ENCODE measurements around the gene TM4SF5.

Gene TM4SF5

DNA sequence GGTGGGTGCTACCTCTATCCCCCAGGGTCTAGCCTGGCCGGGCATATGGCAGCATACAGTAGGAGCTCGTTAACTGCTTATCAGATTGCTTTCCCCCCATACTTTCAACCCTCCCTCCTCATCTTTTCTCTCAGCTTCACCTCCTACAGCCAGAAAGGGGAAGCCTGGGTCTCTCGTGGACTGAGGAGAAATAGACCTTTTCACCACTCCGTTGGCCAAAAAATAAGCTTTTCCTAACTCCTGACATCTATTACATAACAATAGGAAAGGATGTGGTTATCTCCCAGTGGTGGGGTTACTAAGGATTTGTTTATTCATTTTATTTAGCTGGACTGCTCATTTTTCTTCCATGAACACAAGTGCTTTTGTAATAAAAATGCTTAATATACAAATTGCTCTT is 23.0 kb upstream of the TM4SF5 start:
- no peak for DNase-seq

DNA sequence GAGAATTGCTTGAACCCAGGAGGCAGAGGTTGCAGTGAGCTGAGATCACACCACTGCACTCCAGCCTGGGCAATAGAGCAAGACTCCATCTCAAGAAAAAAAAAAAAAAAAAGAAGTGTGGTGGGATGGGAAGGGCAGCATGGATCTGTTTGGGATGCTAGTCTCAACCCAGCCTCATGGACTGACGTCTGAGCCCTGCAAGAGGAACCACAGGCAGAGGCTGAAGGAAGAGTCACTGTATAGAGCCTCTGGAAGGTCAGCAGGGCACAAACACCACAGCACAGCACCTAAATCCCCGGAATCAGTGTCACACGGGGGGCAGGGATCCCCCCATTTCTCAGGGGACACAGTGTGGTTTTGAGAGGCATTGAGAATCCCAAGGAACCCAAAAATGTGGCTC is 21.1 kb upstream of the TM4SF5 start:
- DNase-seq: no peak

- no peak for DNase-seq
Observed at GRCh38 chr17:4751932-4752331, 19.8 kb upstream of the TM4SF5 start.

DNA sequence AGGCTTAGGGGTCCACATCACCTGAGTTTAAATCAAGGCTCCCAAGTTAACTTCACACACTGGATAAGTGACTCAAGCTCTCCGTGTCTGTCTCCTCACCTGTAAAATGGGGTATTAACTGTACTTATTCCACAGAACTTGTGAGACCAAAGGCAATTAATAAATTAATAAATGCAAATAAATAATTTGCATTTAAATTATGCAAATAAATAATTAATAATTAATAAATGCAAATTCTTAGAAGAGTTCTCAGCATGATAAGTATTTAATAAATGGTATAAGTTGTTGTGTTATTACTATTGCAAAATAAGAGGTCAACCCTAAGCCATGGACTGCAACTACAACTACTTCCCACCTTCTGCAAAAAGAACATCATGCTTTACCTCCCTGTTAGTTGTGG is 18.3 kb upstream of the TM4SF5 start:
- DNase-seq: no peak

DNA sequence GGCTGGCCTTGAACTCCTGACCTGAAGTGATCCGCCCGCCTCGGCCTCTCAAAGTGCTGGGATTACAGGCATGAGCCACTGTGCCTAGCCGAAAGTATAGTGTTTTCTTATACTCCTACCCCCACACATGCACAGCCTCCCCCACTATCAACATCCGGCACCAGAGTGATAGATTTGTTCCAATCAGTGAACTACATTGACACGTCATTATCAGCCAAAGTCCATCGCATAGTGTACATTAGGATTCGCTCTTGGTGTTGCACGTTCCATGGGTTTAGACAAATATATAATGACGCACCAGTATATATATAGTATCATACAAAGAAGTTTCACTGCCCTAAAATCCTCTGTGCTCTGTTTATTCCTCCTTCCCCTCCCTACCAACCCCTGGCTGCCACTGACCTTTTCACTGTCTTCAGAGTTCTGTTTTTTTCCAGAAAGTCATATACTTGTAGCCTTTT is 11.9 kb upstream of the TM4SF5 start:
- no peak for DNase-seq

DNA sequence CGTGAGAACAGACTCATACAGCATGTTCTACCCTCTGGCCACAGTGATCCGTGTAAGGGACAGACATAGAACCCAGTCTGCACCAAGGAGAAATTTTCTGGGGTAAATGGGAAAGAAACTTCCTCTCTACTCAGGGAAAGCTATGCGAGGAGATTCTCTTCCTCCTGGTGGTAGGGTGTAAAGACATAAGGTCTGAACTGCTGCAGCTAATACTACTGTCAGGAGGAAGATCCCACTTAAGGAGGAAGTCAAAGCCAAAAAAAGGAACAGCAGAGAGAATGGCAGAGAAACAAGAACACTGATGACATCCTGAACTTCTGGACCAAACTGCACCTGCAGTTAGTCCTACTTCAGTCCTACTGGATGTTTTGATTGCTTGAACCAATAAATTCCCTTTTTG is 7.1 kb upstream of the TM4SF5 start:
- DNase-seq: peak; percentile 37

- DNase-seq: no peak
Observed at GRCh38 chr17:4766201-4766600, 5.5 kb upstream of the TM4SF5 start.

- DNase-seq: no peak
Observed at GRCh38 chr17:4766723-4767122, 5.0 kb upstream of the TM4SF5 start.

DNA sequence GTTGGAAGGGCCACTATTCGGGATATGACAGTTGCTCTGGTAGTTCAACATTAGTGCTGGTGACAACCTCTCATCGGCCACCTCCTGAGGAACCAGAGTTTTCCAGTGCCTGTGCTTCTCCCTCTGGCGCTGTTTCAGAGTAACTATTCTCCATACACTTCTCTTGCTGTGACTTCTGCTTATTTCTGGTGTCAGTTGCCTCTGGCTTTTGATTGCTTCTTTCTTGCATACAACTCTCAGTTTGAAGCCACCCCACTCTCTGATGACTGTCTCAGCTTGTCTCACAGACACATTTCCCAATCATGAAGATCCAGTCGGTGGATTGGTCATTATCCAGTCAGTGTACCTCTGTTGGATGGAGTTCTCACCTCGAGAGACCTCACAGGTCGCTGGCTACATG is 3.4 kb upstream of the TM4SF5 start:
- no peak for DNase-seq

GRCh38 chr17:4769628-4770027 is 2.1 kb upstream of the TM4SF5 start:
- no peak for DNase-seq

DNA sequence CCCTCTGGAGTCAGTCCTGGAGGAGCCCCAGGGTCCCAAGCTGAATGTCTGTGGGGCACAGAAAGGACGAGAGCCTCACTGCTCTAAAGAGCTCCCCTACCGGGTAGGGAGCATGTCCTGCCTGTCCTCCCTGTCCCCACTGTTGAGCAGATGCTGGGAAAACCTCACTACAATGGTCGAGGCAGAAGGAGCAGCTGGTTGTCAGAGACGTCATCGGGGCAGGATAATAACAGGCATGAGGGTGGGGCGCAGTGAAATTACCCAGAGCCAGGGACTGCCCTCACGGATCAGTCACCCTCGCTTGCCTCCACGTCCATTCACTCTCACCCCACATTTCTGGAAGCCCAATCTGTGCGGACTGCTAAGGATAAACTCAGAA is 538 bp downstream of the TM4SF5 start:
- DNase-seq: no peak

DNA sequence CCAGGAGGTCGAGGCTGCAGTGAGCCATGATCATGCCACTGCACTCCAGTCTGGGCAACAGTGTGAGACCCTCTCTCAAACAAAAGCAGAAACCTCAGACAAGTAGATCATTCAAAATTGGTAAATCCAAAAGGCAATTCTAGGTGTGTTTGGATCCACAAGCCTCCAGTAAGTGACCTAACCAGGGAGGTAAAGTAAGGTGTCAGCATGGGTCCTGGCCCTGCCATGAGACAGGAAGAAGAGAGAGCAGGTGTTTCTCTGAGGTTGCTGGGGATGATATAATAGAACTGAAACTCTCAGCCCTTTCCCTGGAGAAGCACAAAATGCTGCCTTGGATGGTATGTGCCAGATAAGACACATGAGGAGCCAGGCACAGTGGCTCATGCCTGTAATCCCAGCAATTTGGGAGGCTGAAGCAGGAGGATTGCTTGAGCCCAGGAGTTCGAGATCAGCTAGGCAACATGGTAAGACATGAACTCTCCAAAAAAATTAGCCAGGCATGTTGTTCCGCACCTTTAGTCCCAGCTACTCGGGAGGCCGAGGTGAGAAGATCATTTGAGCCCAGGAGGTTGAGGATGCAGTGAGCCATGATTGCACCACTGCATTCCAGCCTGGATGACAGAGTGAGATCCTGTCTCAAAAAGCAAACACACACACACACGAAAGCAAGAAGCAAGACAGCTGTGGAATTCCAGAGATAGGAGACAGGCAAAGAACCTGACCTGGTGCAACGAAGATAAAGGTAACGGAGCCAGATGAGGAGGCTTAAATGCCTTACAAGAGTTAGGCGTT is 6.5 kb downstream of the TM4SF5 start:
- no peak for DNase-seq

DNA sequence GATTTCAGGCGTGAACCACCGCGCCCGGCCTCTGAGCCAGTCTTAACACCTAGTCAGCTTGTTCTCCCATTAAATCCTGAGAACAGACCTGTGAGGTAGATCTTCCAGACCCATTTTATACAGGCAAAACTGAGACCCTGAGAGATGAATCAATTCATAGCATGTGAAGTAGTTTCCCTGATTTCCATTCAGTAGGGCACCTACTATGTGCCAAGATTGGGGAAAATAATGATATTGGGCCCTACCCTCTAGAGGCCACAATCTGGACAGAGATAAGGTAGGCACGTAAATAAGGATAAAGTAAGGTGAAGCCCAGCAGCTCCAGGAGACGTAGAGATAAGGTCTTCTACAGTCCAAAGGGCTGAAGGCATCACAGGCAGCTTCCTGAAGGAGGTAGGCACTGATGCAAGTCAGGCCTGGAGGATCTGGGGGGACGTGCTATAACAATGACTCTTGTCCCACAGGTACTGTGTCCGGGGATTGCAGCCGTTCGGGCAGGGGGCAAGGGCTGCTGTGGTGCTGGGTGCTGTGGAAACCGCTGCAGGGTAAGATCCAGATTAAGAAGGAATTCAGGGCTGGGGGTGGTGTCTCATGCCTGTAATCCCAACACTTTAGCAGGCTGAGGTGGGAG is 8.8 kb downstream of the TM4SF5 start:
- DNase-seq: no peak

DNA sequence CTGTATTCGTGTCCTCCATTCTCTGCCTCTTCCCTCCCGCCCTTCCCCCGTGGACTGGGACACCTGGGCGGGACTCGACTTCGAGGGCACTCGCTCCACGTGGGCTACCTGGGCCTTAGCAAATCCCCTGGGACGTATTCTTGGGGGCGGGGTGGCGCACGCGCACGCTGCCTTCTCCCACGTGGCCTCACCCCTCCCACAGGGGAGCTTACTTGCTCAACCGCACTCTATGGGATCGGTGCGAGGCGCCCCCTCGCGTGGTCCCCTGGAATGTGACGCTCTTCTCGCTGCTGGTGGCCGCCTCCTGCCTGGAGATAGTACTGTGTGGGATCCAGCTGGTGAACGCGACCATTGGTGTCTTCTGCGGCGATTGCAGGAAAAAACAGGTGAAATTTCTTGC is 11.0 kb downstream of the TM4SF5 start:
- no peak for DNase-seq

- DNase-seq: no peak
Observed at GRCh38 chr17:4785311-4786105, 13.8 kb downstream of the TM4SF5 start.

DNA sequence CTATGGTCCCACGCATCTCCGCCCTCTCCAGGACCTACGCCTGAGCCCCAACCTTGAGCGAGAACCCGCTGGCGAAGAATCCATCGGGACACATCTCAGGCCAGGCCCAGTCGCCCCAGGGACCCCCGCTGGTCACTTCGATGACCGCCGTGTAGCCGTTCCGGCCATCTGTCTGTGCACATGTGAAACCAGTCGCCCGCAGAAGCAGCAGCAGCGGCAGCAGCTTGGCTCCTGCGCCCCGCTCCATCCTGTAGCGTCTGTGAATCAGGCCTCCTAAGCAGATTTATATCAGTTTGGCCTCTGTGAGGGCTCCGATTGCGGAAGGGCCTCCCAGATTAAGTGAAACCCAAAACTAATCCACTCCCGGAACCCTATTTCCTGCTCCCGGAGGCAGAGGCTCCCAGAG is 14.4 kb downstream of the TM4SF5 start, which contains the start of gene VMO1:
VMO1 (minus strand) TSS at position 259 of the 406 bp plus-strand sequence; CDS start at position 247, 12 bp downstream.
- DNase-seq: no peak

- DNase-seq: no peak
Observed at GRCh38 chr17:4786516-4786915, 14.8 kb downstream of the TM4SF5 start.

GRCh38 chr17:4788159-4788806 is 16.6 kb downstream of the TM4SF5 start:
- no peak for DNase-seq

DNA sequence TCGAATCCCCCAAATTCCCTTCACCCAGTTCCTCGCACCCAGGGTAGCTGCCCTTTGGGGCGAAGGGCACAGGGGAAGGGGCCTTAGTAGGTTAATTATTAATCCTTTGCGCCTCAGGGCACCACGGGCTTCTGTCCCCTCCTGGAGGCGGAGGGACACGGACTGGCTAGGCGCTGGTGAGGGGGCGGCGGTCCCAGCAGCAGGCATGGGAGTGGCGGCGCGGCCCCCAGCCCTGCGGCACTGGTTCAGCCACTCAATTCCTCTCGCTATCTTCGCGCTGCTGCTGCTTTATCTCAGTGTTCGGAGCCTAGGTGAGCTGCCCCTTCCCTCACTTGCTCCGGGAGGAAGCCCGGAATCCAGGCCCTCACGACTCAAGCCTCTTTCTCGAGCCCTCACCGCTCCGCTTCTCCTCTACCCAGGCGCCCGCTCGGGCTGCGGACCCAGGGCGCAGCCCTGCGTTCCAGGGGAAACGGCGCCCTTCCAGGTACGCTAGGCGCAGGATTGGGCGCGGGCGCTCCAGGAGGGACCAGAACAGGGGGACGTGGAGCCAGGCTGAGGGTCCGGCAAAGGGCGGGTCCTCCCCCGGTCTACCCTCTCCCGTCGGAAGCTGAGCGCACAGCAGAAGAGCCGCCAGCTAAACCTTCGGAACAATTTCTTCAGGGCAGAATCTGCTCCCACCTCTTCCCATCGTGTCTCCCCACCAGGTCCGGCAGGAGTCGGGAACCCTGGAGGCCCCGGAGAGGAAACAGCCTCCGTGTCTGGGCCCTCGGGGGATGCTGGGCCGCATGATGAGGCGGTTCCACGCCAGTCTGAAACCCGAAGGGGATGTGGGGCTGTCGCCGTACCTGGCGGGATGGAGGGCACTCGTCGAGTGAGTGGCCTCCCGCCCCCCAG is 17.4 kb downstream of the TM4SF5 start, which contains the start of gene GLTPD2:
GLTPD2 (plus strand) TSS at position 158 of the 894 bp plus-strand sequence; CDS start at position 206, 48 bp downstream.
- no peak for DNase-seq

- no peak for DNase-seq
Observed at GRCh38 chr17:4789701-4789950, 17.9 kb downstream of the TM4SF5 start.

DNA sequence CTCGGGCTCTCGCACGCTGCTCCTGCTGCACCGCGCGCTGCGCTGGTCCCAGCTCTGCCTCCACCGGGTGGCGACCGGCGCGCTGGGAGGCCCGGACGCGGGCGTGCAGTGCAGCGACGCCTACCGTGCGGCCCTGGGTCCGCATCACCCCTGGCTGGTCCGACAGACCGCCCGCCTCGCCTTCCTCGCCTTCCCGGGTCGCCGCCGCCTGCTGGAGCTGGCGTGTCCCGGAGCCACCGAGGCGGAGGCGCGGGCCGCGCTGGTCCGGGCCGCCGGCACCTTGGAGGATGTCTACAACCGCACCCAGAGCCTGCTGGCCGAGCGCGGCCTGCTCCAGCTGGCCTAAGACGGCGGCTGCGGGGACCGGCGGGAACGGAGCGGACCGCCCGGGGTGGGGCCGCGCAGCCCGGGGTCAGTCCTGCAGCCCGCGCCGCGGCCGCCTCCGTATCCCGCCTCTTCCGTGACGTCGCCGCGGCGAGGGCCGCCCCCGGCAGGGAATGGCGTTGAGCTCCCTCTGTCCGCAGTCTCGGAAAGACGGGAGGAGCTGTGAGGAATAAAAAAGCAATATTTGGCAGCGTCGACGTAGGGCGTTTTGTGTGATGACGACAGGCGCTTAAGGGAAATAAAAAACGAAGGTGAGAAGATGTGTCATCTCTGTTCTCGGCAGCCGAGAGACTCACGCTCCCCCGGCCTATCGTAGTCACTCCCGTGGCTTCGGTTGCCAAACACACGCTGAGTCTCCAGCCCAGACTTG is 18.4 kb downstream of the TM4SF5 start:
- peak; percentile 72 for DNase-seq

DNA sequence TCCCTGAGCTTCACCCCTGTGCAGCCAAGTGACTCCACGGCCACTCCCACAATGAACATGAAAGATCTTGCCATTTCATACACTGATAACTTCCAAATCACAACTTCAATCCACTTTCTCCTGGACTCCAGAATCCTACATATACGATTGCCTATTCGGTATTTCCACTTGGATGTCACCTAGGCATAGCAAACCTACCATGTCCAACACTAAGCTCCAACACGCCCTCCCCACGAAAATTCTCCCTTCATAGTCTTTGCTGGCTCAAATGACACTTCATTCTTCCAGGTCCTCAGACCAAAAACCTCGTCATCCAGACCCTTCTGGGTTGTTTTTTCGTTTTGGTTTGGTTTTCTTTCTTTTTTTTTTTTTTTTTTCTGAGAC is 19.0 kb downstream of the TM4SF5 start:
- no peak for DNase-seq
